ENCODE results near the gene NOXA1.
"Not testable (repeated sequence)": the region's sequence is repeated elsewhere in the genome, so short reads cannot be mapped to it uniquely, and the experiment has no call there.

GRCh38 chr9:137451264-137452005 is 28.2 kb downstream of the NOXA1 start:
- TF ChIP-seq EP300 (IDR thresholded peaks at IDR 0.05; ENCODE audit: low read depth); CTCF (IDR thresholded peaks at IDR 0.05); POLR2A (IDR thresholded peaks at IDR 0.05); POLR2AphosphoS5 (IDR thresholded peaks at IDR 0.05): not testable (repeated sequence)

Measured in transverse colon (tissue), 4 donors.